GM23338 (cell line): ENCODE data around the gene CACNA1A. TPM values are rescaled to one million over a fixed set of nuclear protein-coding genes. Genes with fewer than 3 reads are reported as not detected.

ENCODE experiments used
- CREB1 ChIP-seq: fragments of 250-450 bp; sonication (Bioruptor Pico); IDR thresholded peaks from 2 replicates; pipeline ENCODE4 v1.5.0; 2020; ENCODE audit warnings: low read depth, mild to moderate bottlenecking, moderate library complexity
- REST ChIP-seq: IDR thresholded peaks from one replicate; pipeline ENCODE4 v1.6.1; 2018; ENCODE audit warnings: antibody characterized with exemption; ENCODE audit not compliant: unreplicated experiment
- ZNF462 ChIP-seq: fragments of 250-450 bp; sonication (Bioruptor Pico); IDR thresholded peaks from 2 replicates; pipeline ENCODE4 v1.5.0; 2020; ENCODE audit warnings: mild to moderate bottlenecking, moderate library complexity
- polyA plus RNA-seq: library from polyadenylated mRNA; unstranded; fragments of >200 nt; fragmentation: Nextera tagmentation; extraction: Ambion mirVana; gene quantifications from 2 replicates; pipeline ENCODE4 v1.2.1, GENCODE V29; 2016
- total RNA-seq: library from RNA; depleted of rRNA; stranded (reverse); fragments of >200 nt; shearing (Covaris generic); gene quantifications from 2 replicates; pipeline ENCODE4 v1.2.3, GENCODE V29; 2014

CACNA1A gene
- total and polyA plus RNA-seq, 2 experiments from 2014 or later: 7.4 to 20.3 TPM

GRCh38 chr19:13282486-13283065 lies 223.7 kb downstream of the CACNA1A start (continued):
- no peak for TF ChIP-seq ZNF462
- no peak for TF ChIP-seq REST
- TF ChIP-seq CREB1 (CRISPR knock-in tag): no peak
